Activated CD4-positive, alpha-beta memory T cell treated with anti-CD3 and anti-CD28 coated beads for 36 hours (primary cell): ENCODE measurements around the gene NOC4L. TPM values are rescaled to one million over a fixed set of nuclear protein-coding genes. Genes with fewer than 3 reads are reported as not detected.
A peak's percentile ranks its signal among the peaks of the same experiment; 100 is the strongest.

Source experiments
- CTCF ChIA-PET: fragments of 350-600 bp; sonication (Branson Sonifier 250); formaldehyde crosslinking; loops from one replicate; lab custom pipeline; 2021; ENCODE audit warnings: antibody characterized with exemption, inconsistent platforms; lab: Charles Lee
- POLR2A ChIA-PET: fragments of 350-600 bp; sonication (Branson Sonifier 250); formaldehyde crosslinking; loops from one replicate; lab custom pipeline; 2021; ENCODE audit warnings: antibody characterized with exemption; lab: Charles Lee
- DNase-seq: peaks from one replicate; pipeline ENCODE4 v3.0.0-alpha.2; 2020
- H3K27ac Mint-ChIP-seq: one replicate; pipeline ENCODE4 v1.8.0; 2021; ENCODE audit warnings: mixed read lengths
- H3K27me3 Mint-ChIP-seq: one replicate; pipeline ENCODE4 v1.8.0; 2021; ENCODE audit warnings: mixed read lengths
- H3K36me3 Mint-ChIP-seq: one replicate; pipeline ENCODE4 v1.8.0; 2021; ENCODE audit warnings: mixed read lengths
- H3K4me1 Mint-ChIP-seq: one replicate; pipeline ENCODE4 v1.8.0; 2021; ENCODE audit warnings: low read depth, mixed read lengths
- H3K4me3 Mint-ChIP-seq: one replicate; pipeline ENCODE4 v1.8.0; 2021; ENCODE audit warnings: mild to moderate bottlenecking, mixed read lengths
- H3K9me3 Mint-ChIP-seq: one replicate; pipeline ENCODE4 v1.8.0; 2021; ENCODE audit warnings: mixed read lengths
- intact Hi-C: fragments of 100-400 bp; cut with micrococcal nuclease; formaldehyde crosslinking; loops from one replicate; pipeline ENCODE4 v1.15.1; 2023
- total RNA-seq, 2 experiments: library from RNA; stranded (reverse); gene quantifications; one replicate each; pipeline ENCODE4 v1.2.3, GENCODE V29; 2021

NOC4L gene
- total RNA-seq, 2 experiments from 2014 or later, result 29.8 to 30.5 TPM

DNA sequence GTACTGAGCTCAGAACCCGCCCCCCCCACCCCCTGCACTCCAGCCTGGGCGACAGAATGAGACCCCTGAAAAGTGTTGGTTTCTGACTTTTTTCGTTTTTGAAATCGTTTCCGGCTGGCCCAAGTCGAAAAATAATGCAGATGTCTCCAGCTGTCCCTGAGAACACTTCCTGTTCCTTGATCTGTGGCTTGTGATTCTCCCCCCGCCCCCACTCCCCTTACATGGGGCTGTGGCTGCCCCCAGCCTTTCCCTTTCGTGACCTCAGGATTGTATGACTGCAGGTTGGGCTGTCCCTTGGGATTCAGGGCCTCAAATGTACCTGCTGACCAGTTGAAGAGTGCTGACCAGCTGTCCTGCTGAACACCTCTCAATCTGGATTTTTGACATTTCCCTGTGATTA is 34.1 kb downstream of the NOC4L start:
- no peak for DNase-seq
- no peak overlapping the region for H3K27ac Mint-ChIP-seq
- ChIA-PET CTCF (interaction anchor here (1.1 to 1.5 kb wide), 3 partner anchors 11 to 41 kb away, joined by 3 to 7 read pairs (median 3); no protein-coding TSS in a partner anchor), POLR2A (interaction anchor here (1.9 kb wide), 1 partner anchor 11 kb away, joined by 5 read pairs; no protein-coding TSS in a partner anchor)
- H3K4me3 Mint-ChIP-seq, result peak overlapping the region; percentile 62
- peaks cover 7% of the 10 kb centered on the region for H3K9me3 Mint-ChIP-seq
- peaks cover 24% of the 10 kb centered on the region for H3K4me1 Mint-ChIP-seq
- H3K27me3 Mint-ChIP-seq, result peaks cover 1% of the 10 kb centered on the region
- H3K36me3 Mint-ChIP-seq, result no peaks in the 10 kb centered on the region
- intact Hi-C loops, result no loop called here

DNA sequence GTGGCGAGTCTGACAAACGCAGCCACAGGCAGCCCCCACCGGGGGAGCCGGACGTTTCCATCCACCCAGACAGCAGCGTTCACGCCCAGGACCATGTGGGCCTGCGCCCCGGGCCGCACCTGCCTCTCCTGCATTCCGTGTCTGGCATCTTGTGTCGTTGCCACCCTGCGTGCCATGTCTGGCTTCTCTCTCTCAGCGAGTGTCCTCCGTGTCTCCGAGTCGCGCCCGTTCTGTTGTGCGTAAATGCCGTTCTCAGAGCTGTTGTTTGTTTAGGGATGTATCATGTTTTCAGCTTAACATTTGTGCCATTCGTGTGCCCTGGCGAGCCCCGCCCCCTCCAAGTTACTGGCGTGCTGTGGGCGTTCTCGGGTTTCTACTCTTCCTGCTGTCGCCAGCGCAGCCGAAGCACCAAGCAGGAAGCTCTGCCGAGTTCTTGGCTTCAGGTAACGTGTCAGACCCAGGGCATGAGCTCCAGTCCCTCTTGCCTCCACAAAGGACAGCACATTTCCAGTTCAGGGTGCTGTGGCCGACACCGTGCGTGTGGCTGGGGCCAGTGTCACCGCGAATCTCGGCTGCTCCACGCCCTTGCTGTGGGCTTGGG is 34.6 kb downstream of the NOC4L start:
- peaks cover 1% of the 10 kb centered on the region for H3K27me3 Mint-ChIP-seq
- no peaks in the 10 kb centered on the region for H3K36me3 Mint-ChIP-seq
- peaks cover 7% of the 10 kb centered on the region for H3K9me3 Mint-ChIP-seq
- intact Hi-C loops, result no loop called here
- POLR2A ChIA-PET, result interaction anchor here (1.9 kb wide), 1 partner anchor 10 kb away, joined by 5 read pairs; no protein-coding TSS in a partner anchor
- CTCF ChIA-PET, result interaction anchor here (0.5 to 1.5 kb wide), 4 partner anchors 10 to 40 kb away, joined by 3 to 7 read pairs (median 4); no protein-coding TSS in a partner anchor
- peak; percentile 71 for DNase-seq
- H3K4me1 Mint-ChIP-seq, result peaks cover 21% of the 10 kb centered on the region
- H3K4me3 Mint-ChIP-seq, result peak overlapping the region; percentile 62
- peak overlapping the region; percentile 7 for H3K27ac Mint-ChIP-seq

DNA sequence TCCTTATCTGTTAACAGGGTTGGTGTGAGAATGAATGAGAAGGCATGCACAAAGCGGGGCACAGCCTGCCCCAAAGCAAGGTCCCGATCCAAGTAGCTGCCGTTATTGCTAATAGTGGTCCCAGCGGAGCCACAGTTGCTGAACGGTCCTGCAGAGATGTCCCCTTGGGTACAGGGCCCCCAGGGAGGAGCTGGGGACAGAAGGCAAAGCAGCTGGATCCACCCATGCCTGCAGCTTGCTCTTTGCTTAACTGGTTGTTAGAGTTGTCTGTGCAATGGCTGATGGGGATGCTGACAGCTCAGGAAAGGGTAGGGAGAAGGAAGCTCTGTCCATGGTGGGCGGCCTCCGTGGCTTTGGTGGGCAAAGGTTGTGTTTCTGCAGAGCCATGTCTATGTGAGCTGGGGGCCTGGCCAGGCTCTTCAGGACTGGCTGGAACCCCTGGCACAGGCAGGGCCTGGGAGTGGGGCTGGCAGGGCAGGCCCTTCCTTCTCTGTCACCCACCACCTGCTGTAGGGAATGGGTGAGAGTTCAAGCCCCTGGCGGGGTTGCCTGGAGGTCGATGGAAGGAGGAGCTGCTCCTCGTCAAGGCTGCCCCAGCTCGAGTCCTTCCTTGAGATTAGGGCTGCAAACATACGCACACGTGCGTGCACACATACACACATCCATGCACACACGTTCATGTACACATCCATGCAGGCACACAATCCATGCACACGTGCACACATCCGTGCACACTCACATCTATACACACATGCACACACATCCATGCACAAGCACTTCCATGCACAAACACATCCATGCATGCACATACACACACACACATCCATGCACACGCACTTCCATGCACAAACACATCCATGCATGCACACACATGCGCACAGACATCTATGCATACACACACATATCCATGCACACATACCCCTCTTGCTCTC is 35.4 kb downstream of the NOC4L start:
- H3K4me1 Mint-ChIP-seq, result peaks cover 17% of the 10 kb centered on the region
- CTCF ChIA-PET, result interaction anchor here (0.5 to 1.5 kb wide), 4 partner anchors 9 to 39 kb away, joined by 3 to 7 read pairs (median 4); no protein-coding TSS in a partner anchor
- no peak overlapping the region for H3K4me3 Mint-ChIP-seq
- intact Hi-C loops, result no loop called here
- POLR2A ChIA-PET, result interaction anchor here (1.9 kb wide), 1 partner anchor 10 kb away, joined by 5 read pairs; no protein-coding TSS in a partner anchor
- H3K27ac Mint-ChIP-seq, result no peak overlapping the region
- no peaks in the 10 kb centered on the region for H3K36me3 Mint-ChIP-seq
- peaks cover 7% of the 10 kb centered on the region for H3K9me3 Mint-ChIP-seq
- H3K27me3 Mint-ChIP-seq, result peaks cover 1% of the 10 kb centered on the region
- no peak for DNase-seq

- peaks cover 2% of the 10 kb centered on the region for H3K36me3 Mint-ChIP-seq
- ChIA-PET POLR2A (no interaction called here), CTCF (no interaction called here)
- H3K4me3 Mint-ChIP-seq, result no peak overlapping the region
- intact Hi-C loops, result no loop called here
- H3K4me1 Mint-ChIP-seq, result peaks cover 23% of the 10 kb centered on the region
- DNase-seq, result no peak
- no peak overlapping the region for H3K27ac Mint-ChIP-seq
- H3K27me3 Mint-ChIP-seq, result peaks cover 1% of the 10 kb centered on the region
- H3K9me3 Mint-ChIP-seq, result peaks cover 12% of the 10 kb centered on the region
Observed at GRCh38 chr12:132180648-132181546, 36.6 kb downstream of the NOC4L start.

DNA sequence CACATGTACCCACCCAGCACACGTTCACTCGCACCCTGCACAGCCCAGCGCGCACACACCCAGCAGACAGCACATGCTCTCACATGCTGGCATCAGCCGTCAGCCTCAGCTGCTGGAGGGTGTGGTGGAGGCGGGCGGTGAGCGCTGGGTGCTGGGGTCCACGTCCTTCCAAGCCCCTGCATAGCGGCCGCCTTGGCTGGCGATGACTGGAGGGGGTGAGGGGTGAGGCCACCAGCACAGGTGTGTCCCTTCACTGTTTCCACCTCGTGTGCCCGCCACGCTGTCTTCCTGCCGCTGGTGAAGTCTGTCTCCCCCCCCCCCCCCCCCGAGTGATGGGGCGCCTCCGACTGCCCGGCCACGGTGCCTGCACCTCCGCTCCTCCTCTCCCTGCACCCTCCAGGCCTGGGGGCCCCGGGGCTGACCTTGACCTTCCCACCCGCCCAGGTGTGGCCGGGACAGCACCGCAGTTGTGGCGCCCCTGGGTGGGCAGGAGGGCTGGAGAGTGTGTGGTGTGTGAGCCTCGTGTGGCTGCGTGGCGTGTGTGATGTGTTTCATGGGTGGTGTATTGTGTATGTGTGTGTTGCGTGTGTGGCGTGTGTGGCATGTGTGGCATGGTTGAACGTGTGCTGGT is 37.4 kb downstream of the NOC4L start:
- DNase-seq, result no peak
- H3K27ac Mint-ChIP-seq, result no peak overlapping the region
- peaks cover 29% of the 10 kb centered on the region for H3K4me1 Mint-ChIP-seq
- H3K4me3 Mint-ChIP-seq, result no peak overlapping the region
- ChIA-PET POLR2A (no interaction called here), CTCF (interaction anchor here (1.1 kb wide), 1 partner anchor 28 kb away, joined by 3 read pairs; no protein-coding TSS in a partner anchor)
- peaks cover 2% of the 10 kb centered on the region for H3K36me3 Mint-ChIP-seq
- H3K27me3 Mint-ChIP-seq, result peaks cover 1% of the 10 kb centered on the region
- intact Hi-C loops, result no loop called here
- H3K9me3 Mint-ChIP-seq, result peaks cover 12% of the 10 kb centered on the region

DNA sequence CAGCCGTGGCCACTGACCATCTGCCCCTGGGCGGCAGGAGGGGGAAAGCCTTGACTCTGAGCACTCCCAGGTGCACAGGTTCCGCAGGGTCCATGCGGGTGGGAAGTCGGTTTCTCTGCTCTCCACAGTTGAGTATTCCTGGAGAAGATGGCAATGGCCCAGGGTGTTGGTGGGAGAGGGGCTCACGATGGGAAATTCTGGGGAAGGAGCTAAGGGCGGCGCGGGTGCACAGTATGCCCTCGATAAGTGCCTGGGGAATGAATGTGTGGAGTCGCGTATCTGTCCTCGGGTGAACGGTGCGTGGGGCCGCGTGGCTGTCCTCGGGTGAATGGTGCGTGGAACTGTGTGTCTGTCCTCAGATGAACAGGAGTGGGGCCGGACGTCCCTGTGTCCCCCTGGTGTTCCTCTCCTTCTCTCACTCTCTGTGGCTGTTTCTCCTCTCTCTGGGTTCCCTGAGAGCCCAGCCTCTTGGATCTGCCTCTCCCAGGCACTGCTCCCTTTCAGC is 38.0 kb downstream of the NOC4L start:
- intact Hi-C loops, result no loop called here
- Mint-ChIP-seq H3K9me3 (peaks cover 12% of the 10 kb centered on the region), H3K4me1 (peaks cover 34% of the 10 kb centered on the region), H3K4me3 (no peak overlapping the region), H3K27ac (no peak overlapping the region), H3K36me3 (peaks cover 2% of the 10 kb centered on the region), H3K27me3 (no peaks in the 10 kb centered on the region)
- POLR2A ChIA-PET, result no interaction called here
- CTCF ChIA-PET, result interaction anchor here (0.8 to 1.1 kb wide), 2 partner anchors 28 to 433 kb away, joined by 3 read pairs; no protein-coding TSS in a partner anchor
- no peak for DNase-seq

DNA sequence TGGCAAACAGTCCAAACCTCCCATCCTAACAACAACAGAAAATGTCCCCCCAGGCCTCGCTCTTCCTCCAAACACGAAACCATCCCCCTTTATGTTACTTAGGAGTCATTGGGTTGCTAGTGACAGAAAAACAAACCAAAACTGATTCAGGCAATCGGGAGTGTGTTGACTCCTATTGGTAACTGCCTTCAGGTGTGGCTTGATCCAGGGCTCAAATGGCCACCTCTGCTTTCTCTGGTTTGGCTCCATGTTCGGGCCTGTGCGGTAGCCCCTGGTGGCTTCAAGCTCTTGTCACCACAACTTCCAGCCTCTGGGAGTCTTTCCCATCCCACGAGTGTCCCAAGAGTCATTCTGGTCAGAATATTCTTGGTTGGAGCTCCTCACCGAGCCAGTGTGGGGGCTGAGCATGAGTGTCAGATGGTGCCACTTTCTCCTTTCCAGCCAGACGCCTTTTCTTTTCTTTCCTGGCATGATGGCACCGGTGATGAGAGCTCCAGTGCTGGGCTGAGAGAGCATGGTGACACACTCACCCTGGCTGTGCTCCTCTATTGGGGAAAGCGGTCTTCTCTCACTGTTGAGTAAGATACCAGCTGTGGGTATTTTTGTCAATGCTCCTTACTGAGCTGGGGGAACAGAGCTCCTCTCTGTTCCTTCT is 38.6 kb downstream of the NOC4L start:
- intact Hi-C loops, result no loop called here
- peaks cover 38% of the 10 kb centered on the region for H3K4me1 Mint-ChIP-seq
- ChIA-PET POLR2A (no interaction called here), CTCF (interaction anchor here (0.8 to 1.1 kb wide), 2 partner anchors 29 to 432 kb away, joined by 3 read pairs; no protein-coding TSS in a partner anchor)
- no peaks in the 10 kb centered on the region for H3K27me3 Mint-ChIP-seq
- no peak overlapping the region for H3K27ac Mint-ChIP-seq
- no peak for DNase-seq
- H3K36me3 Mint-ChIP-seq, result peaks cover 2% of the 10 kb centered on the region
- H3K4me3 Mint-ChIP-seq, result no peak overlapping the region
- peaks cover 13% of the 10 kb centered on the region for H3K9me3 Mint-ChIP-seq

DNA sequence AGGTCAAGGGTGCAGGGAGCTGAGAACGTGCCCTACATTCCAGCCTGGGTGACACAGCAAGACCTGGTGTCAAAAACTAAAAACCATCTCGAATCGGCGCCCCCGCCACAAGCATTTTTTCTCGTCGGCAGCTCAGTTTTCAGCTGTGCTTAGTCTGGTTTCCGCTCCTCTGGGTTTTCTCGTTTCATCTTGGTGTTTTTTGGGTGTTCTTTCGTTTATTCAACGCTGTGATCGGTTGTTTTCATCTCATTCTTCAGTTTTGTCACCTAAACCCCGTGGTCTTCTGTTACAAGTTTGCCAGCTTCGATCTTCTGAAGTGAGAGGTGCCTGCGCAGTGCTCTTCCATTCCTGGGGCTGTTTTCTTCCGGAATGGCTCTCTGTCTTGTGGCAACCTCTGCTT is 41.4 kb downstream of the NOC4L start:
- POLR2A ChIA-PET, result interaction anchor here (0.7 kb wide), 1 partner anchor 24 kb away, joined by 3 read pairs; no protein-coding TSS in a partner anchor
- no peaks in the 10 kb centered on the region for H3K27me3 Mint-ChIP-seq
- DNase-seq, result peak; percentile 41
- peaks cover 14% of the 10 kb centered on the region for H3K9me3 Mint-ChIP-seq
- peak overlapping the region; percentile 90 for H3K27ac Mint-ChIP-seq
- intact Hi-C loops, result loop anchor here (5.0 kb wide), 2 partner anchors 33 to 302 kb away; no protein-coding TSS in a partner anchor
- H3K36me3 Mint-ChIP-seq, result peaks cover 2% of the 10 kb centered on the region
- peak overlapping the region; percentile 78 for H3K4me3 Mint-ChIP-seq
- CTCF ChIA-PET, result interaction anchor here (0.8 kb wide), 1 partner anchor 32 kb away, joined by 5 read pairs; no protein-coding TSS in a partner anchor
- H3K4me1 Mint-ChIP-seq, result peaks cover 35% of the 10 kb centered on the region

DNA sequence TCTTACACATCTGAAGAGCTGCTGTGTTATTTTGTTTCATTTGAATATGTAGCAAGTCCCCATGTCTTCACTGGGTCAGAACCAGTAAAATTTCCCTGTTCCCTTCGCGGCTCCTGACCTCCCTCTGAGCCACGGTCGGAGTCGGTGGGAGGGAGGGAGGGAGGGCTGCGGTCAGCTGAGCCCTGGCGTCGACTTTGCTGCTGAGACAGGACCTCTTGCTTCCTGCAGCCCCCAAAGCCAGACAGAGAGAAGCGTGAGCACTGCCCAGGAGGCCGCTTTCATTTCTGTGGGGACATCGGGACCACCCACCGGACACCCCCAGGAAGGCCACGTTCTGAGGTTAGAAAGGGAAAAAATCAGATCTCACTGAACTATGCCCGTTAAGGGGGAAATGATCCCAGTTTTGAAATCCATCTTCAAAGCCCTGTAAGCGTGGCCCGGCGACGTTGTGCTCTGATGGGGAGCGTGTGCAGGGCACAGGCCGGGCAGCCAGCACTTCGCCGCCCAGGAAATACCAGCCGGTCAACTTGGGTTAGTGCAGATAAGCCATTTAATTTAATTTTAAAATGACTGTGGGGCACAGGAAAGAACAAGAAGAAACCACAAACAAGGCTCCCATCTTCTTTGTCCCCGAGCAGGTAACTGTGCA is 42.1 kb downstream of the NOC4L start:
- Mint-ChIP-seq H3K9me3 (peaks cover 14% of the 10 kb centered on the region), H3K27ac (peak overlapping the region; percentile 90), H3K36me3 (peaks cover 2% of the 10 kb centered on the region), H3K4me1 (peaks cover 40% of the 10 kb centered on the region), H3K27me3 (no peaks in the 10 kb centered on the region), H3K4me3 (peak overlapping the region; percentile 78)
- intact Hi-C loops, result loop anchor here (5.0 kb wide), 2 partner anchors 34 to 301 kb away; no protein-coding TSS in a partner anchor
- ChIA-PET CTCF (interaction anchor here (1.3 kb wide), 1 partner anchor 33 kb away, joined by 4 read pairs; no protein-coding TSS in a partner anchor), POLR2A (no interaction called here)
- no peak for DNase-seq
